HFFc6 (cell line): ENCODE data around the gene HSPBP1. TPM values are rescaled to one million over a fixed set of nuclear protein-coding genes. Genes with fewer than 3 reads are reported as not detected.

Experiments used
- DNase-seq: peaks from one replicate; pipeline ENCODE4 v3.0.0-alpha.2; 2018
- H3K27ac Mint-ChIP-seq: 2 replicates; pipeline ENCODE4 v1.8.0; 2020; ENCODE audit warnings: mild to moderate bottlenecking, mixed read lengths
- H3K27me3 Mint-ChIP-seq: 2 replicates; pipeline ENCODE4 v1.8.0; 2021; ENCODE audit warnings: mild to moderate bottlenecking, moderate library complexity, mixed read lengths; ENCODE audit not compliant: insufficient read depth
- H3K36me3 Mint-ChIP-seq: 2 replicates; pipeline ENCODE4 v1.8.0; 2021; ENCODE audit warnings: low read depth, mixed read lengths
- H3K4me1 Mint-ChIP-seq: 2 replicates; pipeline ENCODE4 v1.8.0; 2020; ENCODE audit warnings: low read depth, mixed read lengths
- H3K4me3 Mint-ChIP-seq: 2 replicates; pipeline ENCODE4 v1.8.0; 2020; ENCODE audit warnings: mild to moderate bottlenecking, moderate library complexity, mixed read lengths
- H3K9me3 Mint-ChIP-seq: 2 replicates; pipeline ENCODE4 v1.8.0; 2020; ENCODE audit warnings: mild to moderate bottlenecking, mixed read lengths
- total RNA-seq, 6 experiments: library from RNA; stranded (reverse); fragmentation: NEBNext Ultra II Directional; extraction: Animal tissue kit (Norgen Biotek cat#: 25700); gene quantifications; 2 replicates in 1 of 6; 3 replicates in 5 of 6; pipeline ENCODE4 v1.2.3, GENCODE V29; 2021
- TF ChIP-seq, protein P1 (sequence below): fragments of 200-600 bp; sonication (generic); IDR thresholded peaks from 2 replicates; pipeline ENCODE4 v1.5.0; 2021; ENCODE audit warnings: antibody characterized with exemption, mild to moderate bottlenecking

The HSPBP1 gene
- total RNA-seq, 6 experiments from 2014 or later, result 37.5 to 43.1 (median 42.5) TPM

DNA sequence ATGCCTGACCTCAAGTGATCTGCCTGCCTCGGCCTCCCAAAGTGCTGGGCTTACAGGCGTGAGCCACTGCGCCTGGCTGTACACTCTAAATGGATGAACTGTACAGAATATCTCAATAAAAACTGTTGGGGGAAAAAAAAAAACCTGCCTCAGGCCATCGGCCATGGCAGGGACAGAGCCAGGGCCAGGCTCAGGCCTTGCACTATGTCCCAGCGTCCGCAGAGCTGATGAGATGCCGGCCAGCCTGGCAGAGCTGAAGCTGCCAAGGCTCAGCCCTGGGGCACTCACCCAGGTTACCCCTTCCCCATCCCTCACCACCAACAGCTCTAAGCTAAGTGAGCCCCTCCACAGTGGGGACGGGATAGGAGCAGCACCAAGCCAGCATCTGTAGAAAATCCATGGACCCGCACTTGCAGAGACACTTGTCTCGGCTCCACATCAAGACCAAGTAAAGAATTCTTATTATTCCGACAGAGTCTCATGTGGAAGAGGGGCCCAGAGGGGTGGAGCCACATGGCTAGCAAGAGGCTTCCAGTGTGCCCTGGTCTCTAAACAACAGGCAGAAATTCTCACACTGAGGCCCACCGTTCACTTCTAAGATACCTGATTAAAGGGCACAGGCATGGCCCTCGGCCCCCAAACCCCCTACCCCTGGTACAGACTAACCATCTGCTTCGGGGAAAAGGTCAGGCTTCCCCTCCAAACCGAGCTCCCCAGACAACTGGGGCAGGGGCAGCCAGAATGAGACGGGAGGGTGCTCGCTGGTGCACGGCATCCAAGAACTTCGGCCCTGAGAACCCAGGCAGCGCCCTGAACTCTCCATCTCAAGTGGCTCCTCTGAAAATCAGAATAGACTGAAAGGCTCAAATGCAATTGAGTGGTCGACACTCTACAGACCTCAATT is 26.9 kb downstream of the HSPBP1 start:
- Mint-ChIP-seq H3K27ac (no peak overlapping the region), H3K27me3 (no peaks in the 10 kb centered on the region; the same call in none of the 2 replicates), H3K9me3 (no peaks in the 10 kb centered on the region), H3K4me3 (no peak overlapping the region), H3K36me3 (peaks cover 20% of the 10 kb centered on the region; the same call in 1 of the 2 replicates), H3K4me1 (peaks cover 59% of the 10 kb centered on the region)
- TF ChIP-seq, protein P1, sequence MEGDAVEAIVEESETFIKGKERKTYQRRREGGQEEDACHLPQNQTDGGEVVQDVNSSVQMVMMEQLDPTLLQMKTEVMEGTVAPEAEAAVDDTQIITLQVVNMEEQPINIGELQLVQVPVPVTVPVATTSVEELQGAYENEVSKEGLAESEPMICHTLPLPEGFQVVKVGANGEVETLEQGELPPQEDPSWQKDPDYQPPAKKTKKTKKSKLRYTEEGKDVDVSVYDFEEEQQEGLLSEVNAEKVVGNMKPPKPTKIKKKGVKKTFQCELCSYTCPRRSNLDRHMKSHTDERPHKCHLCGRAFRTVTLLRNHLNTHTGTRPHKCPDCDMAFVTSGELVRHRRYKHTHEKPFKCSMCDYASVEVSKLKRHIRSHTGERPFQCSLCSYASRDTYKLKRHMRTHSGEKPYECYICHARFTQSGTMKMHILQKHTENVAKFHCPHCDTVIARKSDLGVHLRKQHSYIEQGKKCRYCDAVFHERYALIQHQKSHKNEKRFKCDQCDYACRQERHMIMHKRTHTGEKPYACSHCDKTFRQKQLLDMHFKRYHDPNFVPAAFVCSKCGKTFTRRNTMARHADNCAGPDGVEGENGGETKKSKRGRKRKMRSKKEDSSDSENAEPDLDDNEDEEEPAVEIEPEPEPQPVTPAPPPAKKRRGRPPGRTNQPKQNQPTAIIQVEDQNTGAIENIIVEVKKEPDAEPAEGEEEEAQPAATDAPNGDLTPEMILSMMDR, result no peak
- DNase-seq, result no peak

DNA sequence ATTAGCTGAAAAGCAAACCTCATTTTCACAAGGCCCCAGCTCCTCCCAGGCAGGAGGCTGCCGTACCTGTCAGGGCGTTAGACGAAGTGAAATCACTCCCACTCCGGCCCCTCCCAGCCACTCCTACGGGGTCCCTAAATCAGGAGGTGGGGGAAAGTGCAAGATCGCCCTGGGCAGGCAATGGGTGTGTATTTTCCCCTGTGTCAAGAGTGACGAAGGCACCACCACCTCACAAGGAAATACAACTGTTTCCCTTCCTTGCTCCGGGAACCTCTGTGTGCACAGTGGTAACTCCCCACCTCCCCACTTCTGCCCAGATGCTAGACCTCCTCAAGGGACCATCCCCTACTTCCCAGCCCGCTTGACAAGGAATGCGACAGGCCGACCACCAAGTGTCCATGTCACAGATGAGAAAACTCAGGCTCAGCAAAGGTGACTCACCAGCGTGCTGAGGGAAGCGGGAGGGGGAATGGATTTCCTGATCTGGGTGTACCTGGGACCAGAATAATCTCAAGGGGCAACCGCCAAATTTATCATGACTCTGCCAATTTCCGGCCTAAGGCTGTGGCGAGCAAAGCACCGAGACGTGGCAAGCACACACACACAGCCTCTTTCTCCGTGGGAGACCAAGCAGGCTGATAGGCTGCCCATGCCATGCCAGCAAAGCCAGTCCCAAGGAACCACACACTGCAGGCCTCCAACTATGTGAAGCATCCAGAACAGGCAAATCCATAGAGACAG is 28.4 kb downstream of the HSPBP1 start:
- H3K27me3 Mint-ChIP-seq, result no peaks in the 10 kb centered on the region; the same call in none of the 2 replicates
- peak overlapping the region; percentile 57 for H3K27ac Mint-ChIP-seq
- TF ChIP-seq, protein P1, result no peak
- 0 out of 2 replicates have a peak, but pooled peaks cover 8% of the 10 kb centered on the region for H3K36me3 Mint-ChIP-seq
- H3K9me3 Mint-ChIP-seq, result no peaks in the 10 kb centered on the region
- H3K4me1 Mint-ChIP-seq, result peaks cover 51% of the 10 kb centered on the region
- no peak overlapping the region for H3K4me3 Mint-ChIP-seq
- no peak for DNase-seq

DNA sequence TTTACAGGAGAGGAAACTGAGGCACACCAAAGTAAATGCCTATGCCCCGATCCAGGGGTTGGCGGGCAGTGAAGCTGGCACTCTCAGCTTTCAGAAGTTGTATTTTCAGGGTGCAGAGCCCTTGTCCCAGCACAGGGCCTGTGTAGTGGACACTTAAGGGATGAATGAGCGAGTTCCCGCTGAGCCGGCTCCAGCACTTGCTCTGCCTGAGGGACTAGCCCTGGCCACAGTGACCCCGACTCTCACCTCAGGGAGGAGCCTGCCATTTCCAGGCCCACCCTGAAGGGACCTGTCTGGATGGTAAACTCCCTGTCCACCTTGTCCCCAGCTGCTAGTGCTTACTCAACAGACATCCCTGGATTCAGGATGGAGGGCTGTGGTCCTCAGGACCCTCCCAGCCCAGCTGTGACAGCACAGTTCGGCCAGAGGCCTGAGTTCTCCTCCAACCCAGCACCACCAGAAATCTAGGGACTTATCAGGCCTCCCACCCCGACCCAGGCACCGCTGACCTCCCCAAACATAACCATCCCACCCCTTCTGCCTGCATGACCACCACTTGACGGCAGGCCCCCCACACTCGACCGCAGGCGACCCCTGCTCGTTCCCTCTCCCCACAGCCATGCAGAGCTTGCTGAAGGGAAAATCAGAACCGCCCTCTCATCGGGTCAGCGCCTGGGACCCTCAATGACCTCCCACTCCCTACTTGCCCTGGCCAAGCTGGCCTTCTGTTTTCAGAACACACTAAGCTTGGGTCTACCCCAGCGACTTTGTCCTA is 29.5 kb downstream of the HSPBP1 start:
- TF ChIP-seq, protein P1, result no peak
- no peak overlapping the region for H3K4me3 Mint-ChIP-seq
- peaks cover 41% of the 10 kb centered on the region for H3K4me1 Mint-ChIP-seq
- no peaks in the 10 kb centered on the region; the same call in none of the 2 replicates for H3K27me3 Mint-ChIP-seq
- DNase-seq, result no peak
- H3K27ac Mint-ChIP-seq, result peak overlapping the region; percentile 25
- no peaks in the 10 kb centered on the region for H3K36me3 Mint-ChIP-seq
- no peaks in the 10 kb centered on the region for H3K9me3 Mint-ChIP-seq

DNA sequence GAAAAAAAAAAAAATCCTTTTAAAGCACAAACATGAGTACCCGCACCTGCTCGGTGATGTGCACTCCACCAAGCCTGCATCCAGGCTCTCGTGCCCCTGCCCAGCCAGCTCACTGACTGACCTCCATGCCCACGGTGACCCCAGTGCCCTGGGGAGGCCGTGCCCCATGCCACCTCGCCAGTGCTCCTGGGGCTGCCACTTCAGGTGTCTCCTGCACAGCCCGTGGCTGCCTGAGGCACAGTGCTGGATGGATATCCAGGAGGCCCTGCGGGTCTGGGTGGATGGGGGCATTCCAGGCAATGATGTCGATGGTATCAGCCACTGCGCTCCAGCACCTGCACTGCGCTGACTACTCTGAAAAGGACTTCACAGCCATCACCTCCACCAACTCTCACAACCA is 30.1 kb downstream of the HSPBP1 start:
- Mint-ChIP-seq H3K4me1 (peaks cover 35% of the 10 kb centered on the region), H3K4me3 (no peak overlapping the region), H3K27ac (no peak overlapping the region), H3K9me3 (no peaks in the 10 kb centered on the region), H3K27me3 (no peaks in the 10 kb centered on the region; the same call in none of the 2 replicates), H3K36me3 (no peaks in the 10 kb centered on the region)
- no peak for DNase-seq
- TF ChIP-seq, protein P1, result no peak

DNA sequence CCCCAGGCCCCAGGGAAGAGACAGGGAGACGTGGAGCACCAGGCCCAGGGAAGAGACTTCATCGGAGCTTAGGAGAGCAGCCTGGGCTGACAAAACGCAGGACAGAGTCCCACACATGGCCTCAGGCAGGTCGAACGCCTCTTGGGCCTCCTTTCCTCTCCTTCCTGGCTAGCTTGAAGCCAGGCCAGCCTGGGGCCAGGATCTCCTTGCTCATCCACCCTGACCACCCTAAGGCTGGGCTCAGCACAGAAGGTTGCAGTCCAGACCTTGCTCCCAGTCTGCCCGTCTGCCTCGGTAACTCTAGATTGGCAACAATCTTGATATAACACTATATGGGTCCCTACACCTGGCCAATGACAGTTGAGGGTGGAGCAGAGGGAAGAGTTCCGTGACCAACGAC is 31.2 kb downstream of the HSPBP1 start:
- DNase-seq, result no peak
- Mint-ChIP-seq H3K27me3 (no peaks in the 10 kb centered on the region; the same call in none of the 2 replicates), H3K27ac (peak overlapping the region; percentile 71), H3K9me3 (no peaks in the 10 kb centered on the region), H3K4me1 (peaks cover 27% of the 10 kb centered on the region), H3K4me3 (no peak overlapping the region), H3K36me3 (no peaks in the 10 kb centered on the region; the same call in 1 of the 2 replicates)
- TF ChIP-seq, protein P1, result no peak
